NB4 (cell line): ENCODE measurements around the gene KCNG2.

Experiments
- POLR2A ChIP-seq: IDR thresholded peaks from 2 replicates; pipeline ENCODE4 v1.6.1; 2011; ENCODE audit warnings: mild to moderate bottlenecking; ENCODE audit not compliant: insufficient read length; ENCODE audit errors: extremely low read depth
- TF ChIP-seq, protein P1 (sequence below): IDR thresholded peaks from one replicate; pipeline ENCODE4 v1.5.1; 2012; ENCODE audit warnings: low read depth, low read length
- TF ChIP-seq, protein P2 (sequence below): IDR thresholded peaks from 2 replicates; pipeline ENCODE4 v1.6.1; 2011; ENCODE audit warnings: low read depth, low read length

DNA sequence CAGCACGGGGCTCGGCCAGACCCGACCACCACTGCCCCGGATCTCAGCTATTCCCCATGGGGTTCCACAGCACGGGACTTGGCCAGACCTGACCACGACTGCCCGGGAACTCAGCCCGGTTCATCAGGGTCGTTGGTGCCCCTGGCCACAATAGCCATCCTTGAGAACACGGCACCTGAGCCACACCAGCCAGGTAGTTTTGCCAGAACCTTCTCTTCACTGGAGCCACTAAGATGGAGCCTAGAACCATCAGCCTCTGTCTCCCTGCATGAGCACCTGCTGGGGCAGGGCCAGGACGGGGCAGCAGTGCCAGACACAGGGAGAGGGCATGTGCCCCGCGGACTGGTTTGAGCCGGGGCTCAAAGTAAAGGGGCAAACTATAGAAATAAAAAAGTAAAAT, 11.4 kb upstream of the KCNG2 start:
- TF ChIP-seq, protein P1, sequence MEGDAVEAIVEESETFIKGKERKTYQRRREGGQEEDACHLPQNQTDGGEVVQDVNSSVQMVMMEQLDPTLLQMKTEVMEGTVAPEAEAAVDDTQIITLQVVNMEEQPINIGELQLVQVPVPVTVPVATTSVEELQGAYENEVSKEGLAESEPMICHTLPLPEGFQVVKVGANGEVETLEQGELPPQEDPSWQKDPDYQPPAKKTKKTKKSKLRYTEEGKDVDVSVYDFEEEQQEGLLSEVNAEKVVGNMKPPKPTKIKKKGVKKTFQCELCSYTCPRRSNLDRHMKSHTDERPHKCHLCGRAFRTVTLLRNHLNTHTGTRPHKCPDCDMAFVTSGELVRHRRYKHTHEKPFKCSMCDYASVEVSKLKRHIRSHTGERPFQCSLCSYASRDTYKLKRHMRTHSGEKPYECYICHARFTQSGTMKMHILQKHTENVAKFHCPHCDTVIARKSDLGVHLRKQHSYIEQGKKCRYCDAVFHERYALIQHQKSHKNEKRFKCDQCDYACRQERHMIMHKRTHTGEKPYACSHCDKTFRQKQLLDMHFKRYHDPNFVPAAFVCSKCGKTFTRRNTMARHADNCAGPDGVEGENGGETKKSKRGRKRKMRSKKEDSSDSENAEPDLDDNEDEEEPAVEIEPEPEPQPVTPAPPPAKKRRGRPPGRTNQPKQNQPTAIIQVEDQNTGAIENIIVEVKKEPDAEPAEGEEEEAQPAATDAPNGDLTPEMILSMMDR: no peak
- TF ChIP-seq POLR2A: no peak
- TF ChIP-seq, protein P2, sequence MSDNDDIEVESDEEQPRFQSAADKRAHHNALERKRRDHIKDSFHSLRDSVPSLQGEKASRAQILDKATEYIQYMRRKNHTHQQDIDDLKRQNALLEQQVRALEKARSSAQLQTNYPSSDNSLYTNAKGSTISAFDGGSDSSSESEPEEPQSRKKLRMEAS: no peak
